HG03565 (cell line): ENCODE data around the gene UBTD1.

Source experiments
- ATAC-seq: cut with Tn5 transposase; IDR thresholded peaks from one replicate; pipeline ENCODE4 v1.9.1; 2021; ENCODE audit warnings: mild to moderate bottlenecking, moderate library complexity; ENCODE audit not compliant: unreplicated experiment

The UBTD1 gene

GRCh38 chr10:97578171-97578844 lies 79.6 kb downstream of the UBTD1 start:
- no peak for ATAC-seq

DNA sequence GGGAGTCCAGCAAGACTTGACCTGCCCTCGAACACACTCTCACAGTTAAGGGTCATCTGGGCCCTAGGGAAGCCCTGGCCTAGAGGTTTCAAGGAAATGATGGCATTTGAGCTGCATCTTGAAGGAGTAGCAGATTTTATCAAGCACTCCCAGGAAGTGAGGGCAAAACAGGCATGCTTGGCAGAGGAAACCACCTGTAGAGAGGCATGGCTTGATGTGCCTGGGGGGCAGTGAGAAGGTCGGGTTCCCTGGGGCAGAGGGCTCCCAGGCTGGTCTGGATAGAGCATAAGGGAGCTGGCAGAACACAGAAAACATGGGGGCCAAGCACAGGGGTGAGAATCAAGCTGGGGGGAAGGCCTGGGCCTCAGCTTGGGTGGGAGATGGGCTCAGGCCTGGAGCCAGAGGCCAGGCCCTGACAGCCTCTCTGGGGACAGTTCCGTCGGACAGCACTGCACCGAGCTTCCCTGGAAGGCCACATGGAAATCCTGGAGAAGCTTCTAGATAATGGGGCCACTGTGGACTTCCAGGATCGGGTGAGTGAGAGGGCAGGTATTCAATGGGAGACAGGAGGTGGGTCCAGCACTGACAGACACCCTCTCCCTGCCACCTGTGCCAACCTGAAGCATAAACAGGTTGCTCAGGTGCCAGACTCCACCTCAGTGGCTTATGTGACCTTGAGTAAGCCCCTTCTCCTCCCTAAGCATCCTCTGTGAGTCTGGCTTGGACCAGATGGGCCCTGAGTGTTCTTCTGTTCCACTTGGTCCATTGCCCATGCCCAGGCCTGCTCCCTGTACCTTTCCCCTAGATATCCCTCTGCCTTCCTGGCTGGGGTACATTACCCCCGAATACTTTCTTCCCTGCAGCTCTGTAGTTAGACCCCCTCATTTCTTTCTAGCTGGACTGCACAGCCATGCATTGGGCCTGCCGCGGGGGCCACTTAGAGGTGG lies 82.0 kb downstream of the UBTD1 start:
- no peak for ATAC-seq

DNA sequence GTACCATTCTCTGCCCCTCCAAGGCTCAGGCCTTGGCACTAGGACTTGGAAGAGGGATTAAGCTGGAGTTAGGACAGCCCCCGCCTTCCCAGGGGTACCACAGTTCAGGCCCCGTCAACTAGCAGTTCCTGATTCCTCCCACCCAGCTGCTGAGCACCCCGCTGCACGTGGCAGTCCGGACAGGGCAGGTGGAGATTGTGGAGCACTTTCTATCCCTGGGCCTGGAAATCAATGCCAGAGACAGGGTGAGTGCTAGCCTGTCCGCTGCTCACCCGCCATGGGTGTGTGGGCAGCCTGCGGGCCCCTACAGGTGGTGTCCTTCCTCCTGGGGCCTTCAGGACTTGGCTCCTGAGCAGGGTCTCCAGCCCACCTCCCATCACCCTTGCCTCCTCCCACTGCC lies 83.4 kb downstream of the UBTD1 start:
- no peak for ATAC-seq

DNA sequence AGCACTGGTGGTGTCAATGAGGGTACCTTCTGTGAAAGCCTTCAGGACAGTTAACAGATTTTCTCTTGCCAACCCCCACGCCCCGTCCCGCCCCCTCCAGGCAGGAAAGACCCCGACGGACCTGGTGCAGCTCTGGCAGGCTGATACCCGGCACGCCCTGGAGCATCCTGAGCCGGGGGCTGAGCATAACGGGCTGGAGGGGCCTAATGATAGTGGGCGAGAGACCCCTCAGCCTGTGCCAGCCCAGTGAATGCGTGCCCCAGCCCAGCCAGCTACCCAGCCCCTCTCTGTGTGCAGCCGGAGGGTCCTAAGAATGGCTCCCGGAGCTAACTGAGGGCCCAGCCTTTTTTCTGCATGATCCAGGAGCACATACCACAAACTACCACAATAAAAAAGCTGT lies 84.8 kb downstream of the UBTD1 start:
- ATAC-seq, result no peak

DNA sequence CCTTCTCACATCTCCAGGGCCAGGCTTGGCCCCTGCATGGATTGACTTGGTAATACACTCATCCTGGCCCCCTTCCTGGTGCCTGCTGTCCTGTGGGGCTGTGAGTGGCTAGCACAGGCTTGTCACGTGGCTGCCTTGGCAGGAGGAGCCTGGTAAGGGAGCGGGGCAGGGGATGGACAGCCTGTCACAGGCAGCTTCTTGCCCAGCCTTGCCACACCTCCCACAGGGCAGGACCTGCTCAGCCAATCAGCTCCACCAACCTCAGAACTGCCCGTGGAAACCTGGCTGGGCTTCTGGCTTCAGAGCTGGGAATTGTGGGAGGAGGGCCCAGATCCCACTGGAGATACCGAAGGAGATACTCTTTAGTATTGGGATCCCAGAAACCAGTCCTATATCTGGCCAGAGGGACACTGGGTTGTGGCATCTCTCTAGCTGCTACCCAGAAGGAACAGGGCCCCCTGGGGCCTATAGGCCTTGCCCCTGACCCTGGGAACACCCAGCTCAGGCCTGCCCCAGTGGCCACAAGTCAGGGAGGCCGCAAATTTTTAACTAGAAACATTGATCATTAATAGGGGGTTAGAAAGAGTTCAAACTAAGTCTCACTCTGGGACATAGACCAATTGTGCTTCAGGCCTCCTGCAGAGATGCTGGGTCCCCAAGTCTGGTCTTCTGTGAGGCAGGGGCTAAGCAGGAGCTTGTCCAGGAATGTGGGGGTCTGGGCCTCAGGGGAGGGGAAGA lies 85.5 kb downstream of the UBTD1 start, which contains the start of gene HOGA1:
TSS of gene HOGA1 (plus strand) at position 330 of the 738 bp plus-strand sequence. CDS start at position 645, 315 bp downstream.
- no peak for ATAC-seq

GRCh38 chr10:97584798-97585438 lies 86.2 kb downstream of the UBTD1 start:
- ATAC-seq, result no peak

- ATAC-seq, result no peak
Measured at GRCh38 chr10:97585439-97585811, 86.7 kb downstream of the UBTD1 start.

- ATAC-seq, result no peak
Measured at GRCh38 chr10:97587183-97587582, 88.5 kb downstream of the UBTD1 start.

GRCh38 chr10:97589479-97589878 lies 90.8 kb downstream of the UBTD1 start, which contains the start of gene C10orf62:
Gene C10orf62, plus strand, starts transcription at chr10:97589721. Its CDS starts 177 bp downstream, at chr10:97589898.
- no peak for ATAC-seq

DNA sequence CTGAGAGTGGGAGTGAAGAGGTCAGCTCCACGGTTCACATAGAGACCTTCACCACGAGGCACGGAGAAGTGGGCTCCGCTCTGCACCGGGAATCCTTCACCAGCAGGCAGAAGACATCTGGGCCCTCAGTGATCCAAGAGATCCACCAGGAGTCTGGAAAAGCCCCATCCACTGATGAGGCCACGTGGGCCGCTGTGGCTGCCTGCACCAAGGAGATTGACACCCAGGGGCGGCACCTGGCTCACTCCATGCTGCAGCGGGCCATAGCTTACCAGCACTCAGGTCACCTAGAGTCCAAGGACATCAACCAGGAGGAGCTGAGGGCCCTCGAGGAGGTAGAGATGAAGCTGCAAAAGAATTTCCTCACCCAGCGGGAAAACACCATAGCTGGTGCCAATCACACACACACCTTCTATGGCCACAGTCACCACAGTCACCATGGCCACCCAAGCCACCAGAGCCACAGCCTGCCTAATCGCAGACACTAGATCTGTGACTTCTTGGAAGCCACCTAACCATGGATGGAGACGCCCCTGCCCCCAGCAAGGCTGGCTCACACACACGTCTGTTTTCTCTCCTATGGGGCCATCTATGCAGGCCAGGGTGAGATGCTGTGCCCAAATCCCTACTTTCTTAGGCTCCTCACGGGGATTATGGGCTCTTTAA lies 91.5 kb downstream of the UBTD1 start:
- ATAC-seq, result no peak

- no peak for ATAC-seq
Measured at GRCh38 chr10:97590748-97591495, 92.2 kb downstream of the UBTD1 start.

DNA sequence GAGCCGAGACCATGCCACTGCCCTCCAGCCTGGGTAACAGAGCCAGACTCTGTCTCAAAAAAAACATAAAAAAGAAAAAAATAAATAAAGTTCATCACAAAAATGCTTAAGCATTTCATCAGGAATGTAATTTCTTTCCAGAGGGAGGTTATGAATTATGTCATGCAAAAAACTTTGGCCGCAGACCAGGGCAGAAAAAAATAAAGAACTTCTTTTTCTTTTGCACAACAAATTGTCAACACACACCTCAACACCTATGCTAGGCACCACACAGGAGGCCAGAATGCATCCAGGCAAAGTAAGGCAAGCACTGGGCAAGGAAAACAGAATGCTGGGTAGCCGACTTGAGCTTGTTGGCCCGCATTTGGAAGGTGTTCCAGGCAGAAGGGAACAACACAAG lies 94.7 kb downstream of the UBTD1 start:
- no peak for ATAC-seq

- ATAC-seq, result no peak
Measured at GRCh38 chr10:97596101-97597082, 97.7 kb downstream of the UBTD1 start.

- no peak for ATAC-seq
Measured at GRCh38 chr10:97597778-97598177, 99.1 kb downstream of the UBTD1 start.

DNA sequence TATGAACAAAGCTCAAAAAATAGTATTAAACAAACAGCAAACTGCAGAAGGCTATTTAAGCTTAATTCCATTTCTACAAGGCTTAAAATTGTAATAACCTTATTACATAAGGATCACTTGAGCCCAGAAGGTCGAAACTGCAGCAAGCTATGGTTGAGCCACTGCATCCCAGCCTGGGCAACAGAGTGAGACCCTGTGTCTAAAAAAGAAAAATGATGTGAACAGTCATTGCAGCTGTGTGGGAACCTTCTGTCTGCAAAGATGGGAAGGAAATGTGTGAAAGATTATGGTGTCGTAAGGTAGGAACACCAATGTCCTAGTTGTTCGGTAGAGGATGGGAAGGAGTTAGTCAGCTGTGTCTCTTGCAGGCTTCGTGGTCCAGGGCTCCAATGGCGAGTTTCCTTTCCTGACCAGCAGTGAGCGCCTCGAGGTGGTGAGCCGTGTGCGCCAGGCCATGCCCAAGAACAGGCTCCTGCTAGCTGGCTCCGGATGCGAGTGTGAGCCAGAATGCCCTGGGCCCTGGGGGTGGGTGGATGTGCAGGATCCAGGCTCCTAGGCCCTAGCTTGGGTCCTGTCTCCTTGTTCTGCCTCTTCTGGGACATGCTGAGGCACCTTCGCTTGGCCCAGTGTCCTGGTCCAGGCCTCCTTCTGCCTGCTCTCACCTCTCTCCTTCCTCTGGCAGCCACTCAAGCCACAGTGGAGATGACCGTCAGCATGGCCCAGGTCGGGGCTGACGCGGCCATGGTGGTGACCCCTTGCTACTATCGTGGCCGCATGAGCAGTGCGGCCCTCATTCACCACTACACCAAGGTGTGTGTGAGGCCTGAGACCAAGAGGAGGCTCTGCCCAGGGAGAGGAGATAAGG lies 99.9 kb downstream of the UBTD1 start:
- no peak for ATAC-seq

GRCh38 chr10:97599272-97599619 lies 100.5 kb downstream of the UBTD1 start:
- no peak for ATAC-seq

DNA sequence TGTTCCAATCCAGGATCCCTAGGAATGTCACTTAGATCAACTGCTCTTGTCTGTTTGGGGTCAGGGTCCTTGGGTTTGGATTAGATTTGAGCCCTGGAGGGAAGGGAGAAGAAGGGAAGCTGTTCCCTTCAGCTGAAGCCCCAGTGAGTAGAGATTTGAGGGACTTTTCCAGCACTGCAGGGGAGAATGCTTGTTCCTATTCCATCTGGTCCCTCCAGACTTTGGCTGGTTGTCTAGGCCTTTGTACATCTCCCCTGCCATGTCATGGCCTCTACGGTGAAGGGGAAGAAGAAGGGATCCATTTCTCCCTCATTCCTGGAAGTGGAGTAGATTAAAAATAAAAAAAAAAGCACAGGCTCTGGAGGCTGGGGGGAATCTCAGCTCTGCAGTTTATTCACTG lies 101.9 kb downstream of the UBTD1 start:
- ATAC-seq, result no peak
